C4-2B (cell line): ENCODE results near the gene TEX26.

ENCODE experiments used
- CTCF ChIP-seq: fragments of 450-650 bp; conservative IDR thresholded peaks from 2 replicates; pipeline ENCODE4 v1.5.1; 2017; ENCODE audit warnings: mild to moderate bottlenecking
- ZFX ChIP-seq: fragments of 450-650 bp; IDR thresholded peaks from 2 replicates; pipeline ENCODE4 v1.6.1; 2017

- no peak for TF ChIP-seq CTCF
- TF ChIP-seq ZFX = no peak
These were observed 33.7 kb upstream of the TEX26 start for GRCh38 chr13:30898678-30899241.
